AG04450 (cell line): ENCODE results near the gene ALPK1. TPM values are rescaled to one million over a fixed set of nuclear protein-coding genes. Genes with fewer than 3 reads are reported as not detected.

Experiments used
- CTCF ChIA-PET: fragments of 300-600, 350-600 bp; formaldehyde crosslinking; extraction: SDS; loops from one replicate; lab custom pipeline; 2022; ENCODE audit warnings: antibody characterized with exemption, inconsistent platforms; lab: Charles Lee
- POLR2A ChIA-PET: fragments of 350-600 bp; formaldehyde crosslinking; extraction: SDS; loops from one replicate; lab custom pipeline; 2021; ENCODE audit warnings: antibody characterized with exemption, inconsistent platforms; lab: Yijun Ruan, JAX
- DNase-seq: peaks from one replicate; pipeline ENCODE4 v3.0.0-alpha.2; 2011; ENCODE audit warnings: low read depth, low spot score
- H3K27ac ChIP-seq: one replicate; pipeline ENCODE4 v1.5.1; 2012; ENCODE audit warnings: low read depth, low read length, control low read depth
- H3K27me3 ChIP-seq: one replicate; pipeline ENCODE4 v1.6.0; 2012; ENCODE audit warnings: low read length; ENCODE audit not compliant: control insufficient read depth, insufficient read depth
- H3K4me3 ChIP-seq: 2 replicates; pipeline ENCODE4 v1.5.1; 2011; ENCODE audit warnings: mild to moderate bottlenecking, low read depth, low read length, control low read depth
- H3K9me3 ChIP-seq: 2 replicates; pipeline ENCODE4 v1.5.1; 2012; ENCODE audit warnings: low read length; ENCODE audit not compliant: control insufficient read depth, insufficient read depth
- CTCF ChIP-seq: IDR thresholded peaks from 2 replicates; pipeline ENCODE4 v1.5.1; 2011; ENCODE audit warnings: low read depth, low read length, control low read depth, inconsistent platforms
- polyA plus RNA-seq: library from polyadenylated mRNA; depleted of rRNA; stranded (reverse); fragments of >200 nt; gene quantifications from 2 replicates; pipeline ENCODE4 v1.2.3, GENCODE V29; 2011

ALPK1 gene
- polyA plus RNA-seq, 1 experiment = 14.0 TPM

- no peaks in the 10 kb centered on the region for H3K27me3 ChIP-seq
- DNase-seq = no peak
- ChIA-PET POLR2A (no interaction called here), CTCF (interaction anchor here (1.7 to 6.3 kb wide), 6 partner anchors 8 to 300 kb away, joined by 5 to 199 read pairs (median 20); no protein-coding TSS in a partner anchor)
- H3K27ac ChIP-seq = no peak overlapping the region
- no peak for TF ChIP-seq CTCF
- H3K4me3 ChIP-seq = no peak overlapping the region
- H3K9me3 ChIP-seq = no peaks in the 10 kb centered on the region
Measured at GRCh38 chr4:112329672-112330375, 32.7 kb downstream of the ALPK1 start.

GRCh38 chr4:112330921-112331320, 33.8 kb downstream of the ALPK1 start:
- Histone ChIP-seq H3K4me3 (no peak overlapping the region), H3K9me3 (no peaks in the 10 kb centered on the region), H3K27ac (no peak overlapping the region), H3K27me3 (no peaks in the 10 kb centered on the region)
- POLR2A ChIA-PET = no interaction called here
- no peak for TF ChIP-seq CTCF
- CTCF ChIA-PET = interaction anchor here (0.9 to 6.3 kb wide), 5 partner anchors 9 to 274 kb away, joined by 4 to 76 read pairs (median 13); no protein-coding TSS in a partner anchor
- DNase-seq = no peak

GRCh38 chr4:112332398-112332797, 35.2 kb downstream of the ALPK1 start:
- no peak for DNase-seq
- Histone ChIP-seq H3K27ac (no peak overlapping the region), H3K9me3 (no peaks in the 10 kb centered on the region), H3K4me3 (no peak overlapping the region), H3K27me3 (no peaks in the 10 kb centered on the region)
- POLR2A ChIA-PET = no interaction called here
- CTCF ChIA-PET = interaction anchor here (1.0 to 3.5 kb wide), 4 partner anchors 11 to 430 kb away, joined by 3 to 21 read pairs (median 10); no protein-coding TSS in a partner anchor
- TF ChIP-seq CTCF = no peak

GRCh38 chr4:112340023-112340422, 42.9 kb downstream of the ALPK1 start:
- ChIA-PET POLR2A (no interaction called here), CTCF (interaction anchor here (1.5 kb wide), 1 partner anchor 12 kb away, joined by 8 read pairs; no protein-coding TSS in a partner anchor)

More at GRCh38 chr4:112340023-112340422, 42.9 kb downstream of the ALPK1 start:
- Histone ChIP-seq H3K4me3 (no peak overlapping the region), H3K27me3 (no peaks in the 10 kb centered on the region), H3K9me3 (no peaks in the 10 kb centered on the region), H3K27ac (no peak overlapping the region)
- no peak for TF ChIP-seq CTCF
- DNase-seq = no peak
